Activated CD8-positive, alpha-beta T cell treated with anti-CD3 and anti-CD28 coated beads for 36 hours (primary cell): ENCODE results near the gene ITPKB. TPM values are rescaled to one million over a fixed set of nuclear protein-coding genes. Genes with fewer than 3 reads are reported as not detected.

Experiments used
- ATAC-seq: fragments of 200-7000 bp; cut with Tn5 transposase; one replicate; pipeline ENCODE4 v1.10.0; 2021; ENCODE audit warnings: mild to moderate bottlenecking, moderate library complexity
- CTCF ChIA-PET: fragments of 350-600 bp; sonication (Branson Sonifier 250); formaldehyde crosslinking; loops from one replicate; lab custom pipeline; 2021; ENCODE audit warnings: antibody characterized with exemption; lab: Charles Lee
- POLR2A ChIA-PET: fragments of 350-600 bp; sonication (Branson Sonifier 250); formaldehyde crosslinking; loops from one replicate; lab custom pipeline; 2021; ENCODE audit warnings: antibody characterized with exemption; lab: Charles Lee
- DNase-seq: peaks from one replicate; pipeline ENCODE4 v3.0.0-alpha.2; 2020
- H3K27ac Mint-ChIP-seq: one replicate; pipeline ENCODE4 v1.8.0; 2021; ENCODE audit warnings: mild to moderate bottlenecking, mixed read lengths
- H3K27me3 Mint-ChIP-seq: one replicate; pipeline ENCODE4 v1.8.0; 2021; ENCODE audit warnings: mixed read lengths
- H3K36me3 Mint-ChIP-seq: one replicate; pipeline ENCODE4 v1.8.0; 2021; ENCODE audit warnings: low read depth, mixed read lengths
- H3K4me1 Mint-ChIP-seq: one replicate; pipeline ENCODE4 v1.8.0; 2021; ENCODE audit warnings: low read depth, mixed read lengths
- H3K4me3 Mint-ChIP-seq: one replicate; pipeline ENCODE4 v1.8.0; 2021; ENCODE audit warnings: mild to moderate bottlenecking, moderate library complexity, mixed read lengths
- H3K9me3 Mint-ChIP-seq: one replicate; pipeline ENCODE4 v1.8.0; 2021; ENCODE audit warnings: mixed read lengths
- CTCF ChIP-seq: fragments of 200-600 bp; IDR thresholded peaks from one replicate; pipeline ENCODE4 v1.8.0; 2022; ENCODE audit warnings: antibody characterized with exemption, mild to moderate bottlenecking
- intact Hi-C: fragments of 100-400 bp; cut with micrococcal nuclease; formaldehyde crosslinking; loops from one replicate; pipeline ENCODE4 v1.10.0; 2022
- total RNA-seq, 2 experiments: library from RNA; stranded (reverse); gene quantifications; one replicate each; pipeline ENCODE4 v1.2.3, GENCODE V29; 2021

Gene ITPKB
- total RNA-seq, 2 experiments from 2014 or later: 40.8 to 42.6 TPM

DNA sequence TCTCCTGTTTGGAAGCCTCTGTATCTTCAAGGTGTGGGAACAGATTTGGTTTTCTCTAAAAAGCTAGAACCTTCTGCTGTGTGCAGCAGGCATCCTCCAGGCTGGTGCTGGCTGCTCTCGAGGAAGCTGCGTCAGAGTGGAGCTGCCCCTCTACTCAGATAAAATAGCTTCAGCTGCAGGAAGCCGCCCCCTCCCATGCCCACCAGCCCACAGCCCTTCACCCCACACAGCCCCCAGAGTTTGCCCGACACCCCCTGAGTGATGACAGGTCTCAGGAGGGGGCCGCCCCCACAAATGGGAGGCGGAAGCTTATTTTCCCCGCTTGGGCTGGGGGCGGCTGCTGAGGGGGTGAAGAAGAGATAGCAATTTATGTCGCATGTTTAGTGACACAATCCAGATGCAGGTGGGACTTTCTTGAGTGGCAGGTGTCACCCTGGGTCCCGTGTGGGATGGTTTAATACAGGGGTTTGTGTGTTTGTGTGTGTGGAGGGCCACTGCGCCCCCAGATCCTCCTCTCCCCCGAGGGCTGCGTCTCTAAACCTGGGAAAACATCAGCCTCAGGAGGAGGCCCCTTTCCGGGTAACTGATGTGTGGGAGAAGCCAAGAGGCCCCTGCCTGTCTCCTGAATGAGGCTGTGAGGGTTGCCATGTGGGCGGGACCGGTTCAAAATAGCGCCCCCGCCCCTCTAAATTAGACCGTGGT is 135.1 kb downstream of the ITPKB start:
- Mint-ChIP-seq H3K27me3 (no peaks in the 10 kb centered on the region), H3K4me3 (no peak overlapping the region), H3K4me1 (peaks cover 3% of the 10 kb centered on the region), H3K9me3 (no peaks in the 10 kb centered on the region), H3K36me3 (no peaks in the 10 kb centered on the region), H3K27ac (no peak overlapping the region)
- POLR2A ChIA-PET: no interaction called here
- CTCF ChIA-PET: no interaction called here
- ATAC-seq: no peak
- no peak for DNase-seq
- intact Hi-C loops: no loop called here
- no peak for TF ChIP-seq CTCF

- no peaks in the 10 kb centered on the region for H3K36me3 Mint-ChIP-seq
- no peaks in the 10 kb centered on the region for H3K9me3 Mint-ChIP-seq
- no peak for DNase-seq
- no peak for ATAC-seq
- ChIA-PET POLR2A (no interaction called here), CTCF (interaction anchor here (0.6 to 1.6 kb wide), 2 partner anchors 84 to 179 kb away, joined by 3 read pairs; no protein-coding TSS in a partner anchor)
- no peak overlapping the region for H3K27ac Mint-ChIP-seq
- no peak for TF ChIP-seq CTCF
- peaks cover 3% of the 10 kb centered on the region for H3K4me1 Mint-ChIP-seq
- intact Hi-C loops: no loop called here
- no peak overlapping the region for H3K4me3 Mint-ChIP-seq
- H3K27me3 Mint-ChIP-seq: no peaks in the 10 kb centered on the region
Measured at GRCh38 chr1:226603022-226603857, 135.8 kb downstream of the ITPKB start.

- DNase-seq: no peak
- no peaks in the 10 kb centered on the region for H3K9me3 Mint-ChIP-seq
- H3K27me3 Mint-ChIP-seq: no peaks in the 10 kb centered on the region
- H3K4me3 Mint-ChIP-seq: no peak overlapping the region
- ChIA-PET CTCF (interaction anchor here (0.6 to 1.6 kb wide), 2 partner anchors 85 to 178 kb away, joined by 3 read pairs; no protein-coding TSS in a partner anchor), POLR2A (no interaction called here)
- ATAC-seq: no peak
- H3K27ac Mint-ChIP-seq: no peak overlapping the region
- H3K36me3 Mint-ChIP-seq: no peaks in the 10 kb centered on the region
- intact Hi-C loops: no loop called here
- H3K4me1 Mint-ChIP-seq: peaks cover 3% of the 10 kb centered on the region
- TF ChIP-seq CTCF: no peak
Measured at GRCh38 chr1:226602186-226603021, 136.7 kb downstream of the ITPKB start.

GRCh38 chr1:226601456-226601855 is 137.6 kb downstream of the ITPKB start:
- H3K36me3 Mint-ChIP-seq: no peaks in the 10 kb centered on the region
- H3K9me3 Mint-ChIP-seq: no peaks in the 10 kb centered on the region
- H3K27ac Mint-ChIP-seq: no peak overlapping the region
- POLR2A ChIA-PET: no interaction called here
- H3K27me3 Mint-ChIP-seq: no peaks in the 10 kb centered on the region
- no peak overlapping the region for H3K4me3 Mint-ChIP-seq
- no peak for TF ChIP-seq CTCF
- DNase-seq (no peak), ATAC-seq (no peak)
- CTCF ChIA-PET: interaction anchor here (1.1 to 1.6 kb wide), 2 partner anchors 25 to 86 kb away, joined by 3 to 4 read pairs; no protein-coding TSS in a partner anchor
- H3K4me1 Mint-ChIP-seq: peaks cover 3% of the 10 kb centered on the region
- intact Hi-C loops: no loop called here
